Endothelial cell of umbilical vein (primary cell): ENCODE measurements around the gene SLC38A10.

Experiments
- EZH2 ChIP-seq: IDR thresholded peaks from 2 replicates; pipeline ENCODE4 v1.6.1; 2012; ENCODE audit warnings: borderline replicate concordance, low read depth, mild to moderate bottlenecking, moderate library complexity, low read length, inconsistent platforms; ENCODE audit not compliant: severe bottlenecking
- FOS ChIP-seq: IDR thresholded peaks from 2 replicates; pipeline ENCODE4 v1.6.1; 2011; ENCODE audit warnings: mild to moderate bottlenecking, low read length, moderate library complexity, borderline replicate concordance; ENCODE audit not compliant: insufficient read depth
- GATA2 ChIP-seq: IDR thresholded peaks from 2 replicates; pipeline ENCODE4 v1.7.0; 2011; ENCODE audit warnings: low read depth, mild to moderate bottlenecking, moderate library complexity, mixed read lengths, low read length; ENCODE audit not compliant: insufficient read length, insufficient read depth
- JUN ChIP-seq: IDR thresholded peaks from 2 replicates; pipeline ENCODE4 v1.6.1; 2011; ENCODE audit warnings: borderline replicate concordance, low read depth; ENCODE audit not compliant: insufficient read length, insufficient read depth
- MYC ChIP-seq: IDR thresholded peaks from one replicate; pipeline ENCODE4 v1.6.1; 2011; ENCODE audit warnings: mild to moderate bottlenecking, low read depth, low read length
- POLR2A ChIP-seq: IDR thresholded peaks from 2 replicates; pipeline ENCODE4 v1.6.1; 2012; ENCODE audit warnings: low read depth, mild to moderate bottlenecking, control low read depth, low read length
- POLR2AphosphoS5 ChIP-seq: IDR thresholded peaks from 2 replicates; pipeline ENCODE4 v1.6.1; 2012; ENCODE audit warnings: low read depth, mild to moderate bottlenecking, control low read depth, low read length, moderate library complexity; ENCODE audit not compliant: insufficient read depth
- TF ChIP-seq, protein P1 (sequence below), 2 donors: IDR thresholded peaks; 1 replicate in 1 of 2; 2 replicates in 1 of 2; pipeline ENCODE4 v1.5.1; 2011; ENCODE audit warnings: low read length in 2 of 2, mild to moderate bottlenecking in 2 of 2, moderate library complexity in 2 of 2, control low read depth in 1 of 2, inconsistent platforms in 1 of 2, low read depth in 1 of 2; ENCODE audit not compliant: insufficient read depth in 1 of 2; ENCODE audit errors: extremely low read depth in 1 of 2
- TF ChIP-seq, protein P2 (sequence below): IDR thresholded peaks from 2 replicates; pipeline ENCODE4 v1.6.1; 2011; ENCODE audit not compliant: insufficient read depth, insufficient read length

GRCh38 chr17:81265576-81265975 lies 29.5 kb downstream of the SLC38A10 start:
- TF ChIP-seq, protein P1, sequence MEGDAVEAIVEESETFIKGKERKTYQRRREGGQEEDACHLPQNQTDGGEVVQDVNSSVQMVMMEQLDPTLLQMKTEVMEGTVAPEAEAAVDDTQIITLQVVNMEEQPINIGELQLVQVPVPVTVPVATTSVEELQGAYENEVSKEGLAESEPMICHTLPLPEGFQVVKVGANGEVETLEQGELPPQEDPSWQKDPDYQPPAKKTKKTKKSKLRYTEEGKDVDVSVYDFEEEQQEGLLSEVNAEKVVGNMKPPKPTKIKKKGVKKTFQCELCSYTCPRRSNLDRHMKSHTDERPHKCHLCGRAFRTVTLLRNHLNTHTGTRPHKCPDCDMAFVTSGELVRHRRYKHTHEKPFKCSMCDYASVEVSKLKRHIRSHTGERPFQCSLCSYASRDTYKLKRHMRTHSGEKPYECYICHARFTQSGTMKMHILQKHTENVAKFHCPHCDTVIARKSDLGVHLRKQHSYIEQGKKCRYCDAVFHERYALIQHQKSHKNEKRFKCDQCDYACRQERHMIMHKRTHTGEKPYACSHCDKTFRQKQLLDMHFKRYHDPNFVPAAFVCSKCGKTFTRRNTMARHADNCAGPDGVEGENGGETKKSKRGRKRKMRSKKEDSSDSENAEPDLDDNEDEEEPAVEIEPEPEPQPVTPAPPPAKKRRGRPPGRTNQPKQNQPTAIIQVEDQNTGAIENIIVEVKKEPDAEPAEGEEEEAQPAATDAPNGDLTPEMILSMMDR (IDR thresholded peaks at IDR 0.05; ENCODE audit: extremely low read depth in 1 of 2, insufficient read depth in 1 of 2, low read depth in 1 of 2, low read length in 2 of 2): no peak
- TF ChIP-seq POLR2A (no peak), MYC (no peak), POLR2AphosphoS5 (no peak), EZH2 (no peak), JUN (no peak), FOS (no peak), GATA2 (no peak)
- TF ChIP-seq, protein P2, sequence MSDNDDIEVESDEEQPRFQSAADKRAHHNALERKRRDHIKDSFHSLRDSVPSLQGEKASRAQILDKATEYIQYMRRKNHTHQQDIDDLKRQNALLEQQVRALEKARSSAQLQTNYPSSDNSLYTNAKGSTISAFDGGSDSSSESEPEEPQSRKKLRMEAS: no peak
